Skeletal muscle satellite cell (primary cell): ENCODE results near the gene CYTL1.
"Not testable (repeated sequence)": the region's sequence is repeated elsewhere in the genome, so short reads cannot be mapped to it uniquely, and the experiment has no call there.

ENCODE experiments used
- H3K27me3 ChIP-seq: 2 replicates; pipeline ENCODE4 v1.7.0; 2013; ENCODE audit warnings: low read length; ENCODE audit not compliant: control insufficient read depth, insufficient read depth
- H3K36me3 ChIP-seq: 2 replicates; pipeline ENCODE4 v1.7.0; 2013; ENCODE audit warnings: mild to moderate bottlenecking, control low read depth, low read length; ENCODE audit not compliant: insufficient read depth
- H3K4me1 ChIP-seq: 2 replicates; pipeline ENCODE4 v1.7.0; 2013; ENCODE audit warnings: low read length; ENCODE audit not compliant: control insufficient read depth, insufficient read depth
- H3K4me2 ChIP-seq: 2 replicates; pipeline ENCODE4 v1.7.0; 2013; ENCODE audit warnings: mild to moderate bottlenecking, low read length
- H3K4me3 ChIP-seq: 2 replicates; pipeline ENCODE4 v1.7.0; 2013; ENCODE audit warnings: low read length
- H3K9ac ChIP-seq: 2 replicates; pipeline ENCODE4 v1.7.0; 2013; ENCODE audit warnings: mild to moderate bottlenecking, low read depth, low read length, moderate library complexity
- H3K9me3 ChIP-seq: replicated peaks from 2 replicates; pipeline ENCODE4 v1.7.0; 2013; ENCODE audit warnings: mild to moderate bottlenecking, control low read depth, low read length

Gene CYTL1

GRCh38 chr4:5014007-5014682 lies 5.1 kb downstream of the CYTL1 start:
- Histone ChIP-seq H3K9me3 (no peaks in the 10 kb centered on the region), H3K4me3 (no peak overlapping the region), H3K4me1 (peaks cover 2% of the 10 kb centered on the region), H3K4me2 (no peak overlapping the region), H3K27me3 (peaks cover 34% of the 10 kb centered on the region), H3K36me3 (no peaks in the 10 kb centered on the region), H3K9ac (no peak overlapping the region)

GRCh38 chr4:5012958-5013357 lies 6.3 kb downstream of the CYTL1 start:
- Histone ChIP-seq H3K27me3 (peaks cover 37% of the 10 kb centered on the region), H3K9me3 (no peaks in the 10 kb centered on the region), H3K9ac (no peak overlapping the region), H3K4me3 (no peak overlapping the region), H3K4me2 (no peak overlapping the region), H3K4me1 (no peaks in the 10 kb centered on the region), H3K36me3 (no peaks in the 10 kb centered on the region)

GRCh38 chr4:5012244-5012898 lies 6.9 kb downstream of the CYTL1 start:
- Histone ChIP-seq H3K4me1 (no peaks in the 10 kb centered on the region), H3K27me3 (peaks cover 40% of the 10 kb centered on the region), H3K4me2 (no peak overlapping the region), H3K9me3 (no peaks in the 10 kb centered on the region), H3K9ac (no peak overlapping the region), H3K36me3 (no peaks in the 10 kb centered on the region), H3K4me3 (no peak overlapping the region)

- no peaks in the 10 kb centered on the region for H3K36me3 ChIP-seq
- no peak overlapping the region for H3K9ac ChIP-seq
- H3K4me3 ChIP-seq: no peak overlapping the region
- H3K4me1 ChIP-seq: no peaks in the 10 kb centered on the region
- H3K9me3 ChIP-seq: no peaks in the 10 kb centered on the region
- no peak overlapping the region for H3K4me2 ChIP-seq
- peaks cover 42% of the 10 kb centered on the region for H3K27me3 ChIP-seq
These were observed 8.3 kb downstream of the CYTL1 start for GRCh38 chr4:5010984-5011383.

GRCh38 chr4:5009796-5010195 lies 9.5 kb downstream of the CYTL1 start:
- no peak overlapping the region for H3K4me3 ChIP-seq
- no peaks in the 10 kb centered on the region for H3K9me3 ChIP-seq
- no peak overlapping the region for H3K4me2 ChIP-seq
- no peak overlapping the region for H3K9ac ChIP-seq
- H3K27me3 ChIP-seq: peaks cover 39% of the 10 kb centered on the region
- no peaks in the 10 kb centered on the region for H3K4me1 ChIP-seq
- no peaks in the 10 kb centered on the region for H3K36me3 ChIP-seq

GRCh38 chr4:5006932-5007331 lies 12.3 kb downstream of the CYTL1 start:
- H3K4me3 ChIP-seq, H3K4me2 ChIP-seq, H3K9ac ChIP-seq, H3K4me1 ChIP-seq, H3K36me3 ChIP-seq, H3K9me3 ChIP-seq: not testable (repeated sequence)
- peaks cover 44% of the 10 kb centered on the region for H3K27me3 ChIP-seq

GRCh38 chr4:5004496-5004895 lies 14.8 kb downstream of the CYTL1 start:
- Histone ChIP-seq H3K9ac (no peak overlapping the region), H3K36me3 (no peaks in the 10 kb centered on the region), H3K4me3 (no peak overlapping the region), H3K9me3 (no peaks in the 10 kb centered on the region), H3K4me1 (no peaks in the 10 kb centered on the region), H3K4me2 (no peak overlapping the region), H3K27me3 (peaks cover 34% of the 10 kb centered on the region)

- H3K4me1 ChIP-seq: no peaks in the 10 kb centered on the region
- H3K36me3 ChIP-seq: no peaks in the 10 kb centered on the region
- H3K27me3 ChIP-seq: peaks cover 34% of the 10 kb centered on the region
- H3K9ac ChIP-seq: no peak overlapping the region
- H3K4me3 ChIP-seq: no peak overlapping the region
- no peak overlapping the region for H3K4me2 ChIP-seq
- H3K9me3 ChIP-seq: no peaks in the 10 kb centered on the region
These were observed 15.3 kb downstream of the CYTL1 start for GRCh38 chr4:5003918-5004317.

GRCh38 chr4:5003372-5003857 lies 15.8 kb downstream of the CYTL1 start:
- no peak overlapping the region for H3K4me3 ChIP-seq
- H3K9ac ChIP-seq: no peak overlapping the region
- H3K36me3 ChIP-seq: no peaks in the 10 kb centered on the region

GRCh38 chr4:5001641-5002040 lies 17.6 kb downstream of the CYTL1 start:
- not testable (repeated sequence) for H3K9me3 ChIP-seq, H3K4me3 ChIP-seq, H3K4me1 ChIP-seq, H3K9ac ChIP-seq, H3K36me3 ChIP-seq, H3K4me2 ChIP-seq
- H3K27me3 ChIP-seq: peaks cover 26% of the 10 kb centered on the region

More at GRCh38 chr4:5003372-5003857, 15.8 kb downstream of the CYTL1 start:
- Histone ChIP-seq H3K4me1 (no peaks in the 10 kb centered on the region), H3K27me3 (peaks cover 34% of the 10 kb centered on the region), H3K4me2 (no peak overlapping the region), H3K9me3 (no peaks in the 10 kb centered on the region)

GRCh38 chr4:4996935-4997334 lies 22.3 kb downstream of the CYTL1 start:
- H3K27me3 ChIP-seq: peaks cover 12% of the 10 kb centered on the region
- not testable (repeated sequence) for H3K36me3 ChIP-seq, H3K4me3 ChIP-seq, H3K4me1 ChIP-seq, H3K9me3 ChIP-seq, H3K4me2 ChIP-seq, H3K9ac ChIP-seq

- Histone ChIP-seq H3K4me2 (no peak overlapping the region), H3K27me3 (peaks cover 12% of the 10 kb centered on the region), H3K9ac (no peak overlapping the region), H3K9me3 (no peaks in the 10 kb centered on the region), H3K36me3 (no peaks in the 10 kb centered on the region), H3K4me1 (peaks cover 14% of the 10 kb centered on the region), H3K4me3 (no peak overlapping the region)
These were observed 23.4 kb downstream of the CYTL1 start for GRCh38 chr4:4995908-4996265.
